ENCODE data around the gene PDPR.
"Not testable (repeated sequence)": the region's sequence is repeated elsewhere in the genome, so short reads cannot be mapped to it uniquely, and the experiment has no call there.

PDPR gene

DNA sequence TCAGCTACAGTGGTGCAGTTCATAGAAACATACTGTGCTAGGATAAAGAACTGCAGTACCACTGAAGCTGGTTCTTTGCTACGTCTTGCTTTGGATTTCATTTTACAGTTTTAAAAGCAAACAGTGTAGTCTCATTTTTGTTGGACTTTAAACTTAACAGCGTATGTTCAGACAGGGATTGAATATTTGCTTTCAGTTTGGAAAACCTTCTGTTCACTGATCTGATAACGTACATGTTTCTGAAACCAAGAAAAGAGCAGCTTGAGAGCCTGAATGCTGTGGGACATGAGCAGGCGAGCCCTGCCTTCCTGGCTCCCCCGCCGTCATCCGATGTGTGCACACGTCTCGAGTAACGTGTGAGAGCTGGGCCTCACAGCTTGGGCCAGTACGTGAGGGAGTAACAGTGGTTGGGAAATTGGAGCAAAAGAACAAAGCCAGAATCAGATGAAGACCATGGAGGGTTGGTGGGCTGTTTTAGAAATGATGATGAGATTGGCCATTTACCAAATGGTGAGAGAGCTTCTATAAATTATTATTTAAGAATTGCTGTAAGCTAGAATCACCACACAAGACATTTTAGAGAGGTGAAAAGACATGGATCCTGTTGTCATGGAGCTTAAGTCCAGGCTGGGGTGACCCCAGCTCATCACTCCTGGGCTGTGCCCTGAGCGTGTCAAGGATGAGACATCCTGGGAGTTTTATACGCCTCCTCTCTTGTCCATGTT, 38.6 kb downstream of the PDPR start:
- Histone ChIP-seq H3K4me1 (ENCODE audit: control insufficient read depth, insufficient read depth, low read length, poor library complexity, severe bottlenecking) (peaks cover 8% of the 10 kb centered on the region), H3K36me3 (ENCODE audit: control insufficient read depth, insufficient read depth, low read length) (peaks cover 98% of the 10 kb centered on the region), H3K27ac (ENCODE audit: low read depth, low read length, severe bottlenecking) (no peak overlapping the region)

DNA sequence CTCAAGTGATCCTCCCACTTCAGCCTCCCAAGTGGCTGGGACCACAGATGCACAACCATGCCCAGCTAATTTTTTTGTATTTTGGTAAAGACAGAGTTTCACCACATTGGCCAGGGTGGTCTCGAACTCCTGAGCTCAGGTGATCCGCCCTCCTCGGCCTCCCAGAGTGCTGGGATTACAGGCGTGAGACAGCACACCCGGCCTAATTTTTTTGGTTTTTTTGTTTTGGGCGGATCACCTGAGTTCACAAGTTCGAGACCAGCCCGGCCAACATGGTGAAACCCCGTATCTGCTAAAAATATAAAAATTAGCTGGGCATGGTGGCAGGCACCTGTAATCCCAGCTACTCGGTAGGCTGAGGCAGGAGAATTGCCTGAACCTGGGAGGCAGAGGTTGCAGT, 40.6 kb downstream of the PDPR start:
- H3K4me1 ChIP-seq (ENCODE audit: control insufficient read depth, insufficient read depth, low read length, poor library complexity, severe bottlenecking), result not testable (repeated sequence)
- peaks cover 97% of the 10 kb centered on the region for H3K36me3 ChIP-seq (ENCODE audit: control insufficient read depth, insufficient read depth, low read length)
- 93 to 95% methylated on average over 10 of the region's 10 CpGs for WGBS, 2 experiments (ENCODE audit: insufficient coverage in 2 of 2)

More for the DNA sequence above, 38.6 kb downstream of the PDPR start:
- H3K4me3 ChIP-seq (ENCODE audit: extremely low read depth, insufficient read depth, low read length, poor library complexity, severe bottlenecking), result no peak overlapping the region
- WGBS, 2 experiments (ENCODE audit: insufficient coverage in 2 of 2), result 95 to 99% methylated on average over 13 of the region's 13 CpGs
- H3K9me3 ChIP-seq (ENCODE audit: control insufficient read depth, low read length), result no peaks in the 10 kb centered on the region

DNA sequence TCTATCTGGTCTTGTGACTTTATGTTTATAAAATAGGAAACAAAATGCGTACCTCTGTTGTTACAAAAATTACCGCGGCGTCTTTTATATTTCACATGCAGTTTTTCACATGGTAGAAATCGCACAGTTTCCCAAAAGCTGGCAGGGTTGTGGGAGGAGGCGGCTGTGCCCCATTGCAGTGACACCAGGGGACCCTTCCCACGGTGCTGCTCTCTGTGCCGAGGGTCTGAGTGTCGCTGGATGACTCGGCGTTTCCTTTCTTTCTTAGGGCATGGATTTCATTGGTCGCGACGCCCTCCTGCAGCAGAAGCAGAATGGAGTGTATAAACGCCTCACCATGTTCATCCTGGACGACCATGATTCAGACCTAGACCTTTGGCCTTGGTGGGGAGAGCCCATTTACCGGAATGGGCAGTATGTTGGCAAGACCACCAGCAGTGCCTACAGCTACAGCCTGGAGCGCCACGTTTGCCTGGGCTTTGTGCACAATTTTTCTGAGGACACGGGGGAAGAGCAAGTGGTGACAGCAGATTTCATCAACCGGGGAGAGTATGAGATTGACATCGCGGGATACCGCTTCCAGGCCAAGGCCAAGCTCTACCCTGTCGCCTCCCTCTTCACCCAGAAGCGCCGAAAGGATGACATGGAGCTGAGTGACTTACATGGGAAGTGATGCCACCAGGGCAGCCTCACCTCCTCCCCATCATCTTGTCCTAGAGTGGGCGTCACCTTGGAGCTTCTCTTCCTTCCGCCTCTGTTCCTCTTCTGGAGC, 42.3 kb downstream of the PDPR start:
- Histone ChIP-seq H3K4me1 (ENCODE audit: control insufficient read depth, insufficient read depth, low read length, poor library complexity, severe bottlenecking) (peaks cover 8% of the 10 kb centered on the region), H3K36me3 (ENCODE audit: control insufficient read depth, insufficient read depth, low read length) (peaks cover 97% of the 10 kb centered on the region), H3K27ac (ENCODE audit: low read depth, low read length, severe bottlenecking) (peak overlapping the region; percentile 19), H3K4me3 (ENCODE audit: extremely low read depth, insufficient read depth, low read length, poor library complexity, severe bottlenecking) (no peak overlapping the region), H3K9me3 (ENCODE audit: control insufficient read depth, low read length) (no peaks in the 10 kb centered on the region)
- 93 to 94% methylated on average over 29 of the region's 29 CpGs for WGBS, 2 experiments (ENCODE audit: insufficient coverage in 2 of 2)

More for the DNA sequence above, 40.6 kb downstream of the PDPR start:
- not testable (repeated sequence) for H3K9me3 ChIP-seq (ENCODE audit: control insufficient read depth, low read length); H3K27ac ChIP-seq (ENCODE audit: low read depth, low read length, severe bottlenecking); H3K4me3 ChIP-seq (ENCODE audit: extremely low read depth, insufficient read depth, low read length, poor library complexity, severe bottlenecking)

DNA sequence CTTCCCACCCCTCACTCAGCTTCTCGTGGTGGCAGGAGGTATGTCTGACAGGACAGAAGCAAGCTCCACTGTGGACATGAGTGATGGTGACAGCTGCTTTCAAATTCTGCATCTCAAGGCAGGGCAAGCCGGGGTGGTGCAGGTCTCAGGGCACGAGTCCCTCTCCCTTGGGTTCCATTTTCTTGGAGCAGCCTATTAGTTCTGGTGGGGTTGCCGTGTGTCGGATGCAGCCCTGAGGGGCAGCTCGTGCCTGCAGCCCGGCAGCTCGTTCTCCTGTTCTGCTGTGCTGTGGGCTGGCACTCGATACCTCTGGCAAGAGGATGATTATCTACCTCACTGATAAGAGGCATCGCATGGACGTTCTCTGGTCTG, 43.0 kb downstream of the PDPR start:
- H3K27ac ChIP-seq (ENCODE audit: low read depth, low read length, severe bottlenecking), result no peak overlapping the region
- H3K9me3 ChIP-seq (ENCODE audit: control insufficient read depth, low read length), result no peaks in the 10 kb centered on the region
- H3K4me3 ChIP-seq (ENCODE audit: extremely low read depth, insufficient read depth, low read length, poor library complexity, severe bottlenecking), result no peak overlapping the region
- WGBS, 2 experiments (ENCODE audit: insufficient coverage in 2 of 2), result 89 to 90% methylated on average over 11 of the region's 11 CpGs
- peaks cover 14% of the 10 kb centered on the region for H3K4me1 ChIP-seq (ENCODE audit: control insufficient read depth, insufficient read depth, low read length, poor library complexity, severe bottlenecking)
- peaks cover 95% of the 10 kb centered on the region for H3K36me3 ChIP-seq (ENCODE audit: control insufficient read depth, insufficient read depth, low read length)

DNA sequence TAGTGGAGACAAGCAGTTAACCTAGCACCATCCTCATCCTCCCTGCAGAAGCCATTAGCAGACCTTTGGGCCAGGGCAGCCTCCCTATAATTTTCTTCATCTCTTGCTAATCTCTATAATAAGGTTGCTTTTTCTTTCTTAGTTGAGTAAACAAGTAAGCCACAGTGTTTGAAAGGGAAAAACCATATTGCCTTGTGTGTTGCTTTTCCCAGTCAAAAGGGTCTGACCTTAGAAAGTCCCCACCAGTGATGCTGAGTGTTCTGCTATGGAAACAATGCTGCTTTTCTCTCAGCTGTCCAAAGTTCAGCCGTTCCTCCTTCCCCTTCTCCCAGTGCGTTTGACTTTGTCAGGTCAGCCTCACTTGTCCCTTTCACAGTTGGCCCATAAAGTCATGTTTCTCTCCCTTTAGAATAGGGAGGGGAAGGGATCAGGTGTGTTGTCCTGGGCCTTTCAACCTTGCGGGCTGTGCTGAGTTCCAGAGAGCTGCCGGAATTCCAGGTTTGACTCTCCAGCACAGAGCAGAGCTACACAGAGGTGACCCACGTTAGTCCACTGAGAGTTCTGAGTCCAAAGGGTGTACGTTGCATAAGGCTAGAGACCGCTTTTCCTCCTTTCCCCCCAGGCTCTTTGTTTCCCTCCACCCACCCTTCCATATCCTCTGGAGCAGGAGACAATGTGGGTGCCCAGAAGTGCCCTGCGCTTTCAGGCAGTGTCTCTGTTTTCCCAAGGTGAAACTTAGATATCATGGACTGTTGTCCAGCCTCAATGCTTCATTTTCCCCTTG, 43.5 kb downstream of the PDPR start:
- Histone ChIP-seq H3K27ac (ENCODE audit: low read depth, low read length, severe bottlenecking) (no peak overlapping the region), H3K4me3 (ENCODE audit: extremely low read depth, insufficient read depth, low read length, poor library complexity, severe bottlenecking) (no peak overlapping the region), H3K36me3 (ENCODE audit: control insufficient read depth, insufficient read depth, low read length) (peaks cover 91% of the 10 kb centered on the region), H3K4me1 (ENCODE audit: control insufficient read depth, insufficient read depth, low read length, poor library complexity, severe bottlenecking) (peaks cover 19% of the 10 kb centered on the region), H3K9me3 (ENCODE audit: control insufficient read depth, low read length) (no peaks in the 10 kb centered on the region)
- 96 to 97% methylated on average over 7 to 8 of the region's 8 CpGs for WGBS, 2 experiments (ENCODE audit: insufficient coverage in 2 of 2)

DNA sequence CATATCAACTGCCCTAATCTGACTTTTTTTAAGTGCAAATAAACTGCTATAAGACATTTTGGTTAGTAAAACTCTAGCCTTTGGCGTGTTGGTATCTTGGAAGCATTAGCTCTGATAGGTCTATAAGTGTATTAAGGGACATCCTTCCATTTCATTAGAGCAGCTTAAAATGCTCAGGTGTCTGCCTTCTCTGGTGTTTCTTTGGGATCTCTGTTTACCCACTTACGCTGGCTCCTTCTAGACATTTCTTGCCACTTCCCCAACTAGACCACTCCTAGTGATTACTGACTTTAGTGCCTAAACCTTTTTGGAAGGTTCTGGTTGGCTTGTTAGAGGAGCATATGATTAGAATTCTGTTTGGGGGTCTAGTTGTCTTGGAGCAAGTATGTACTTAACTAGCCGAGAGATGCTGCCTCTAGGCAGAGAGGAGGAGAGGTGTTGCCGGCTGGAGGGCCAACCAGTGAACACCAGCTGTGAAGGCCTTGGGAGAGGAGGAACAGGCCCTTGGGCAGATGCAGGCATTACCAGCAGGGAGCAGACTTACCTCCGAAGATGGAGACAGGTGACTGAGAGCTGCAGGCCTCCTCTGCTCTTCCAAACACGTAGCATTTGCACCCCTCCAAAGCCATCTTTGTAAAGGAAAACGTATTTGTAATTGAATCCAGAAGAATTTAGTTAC, 44.3 kb downstream of the PDPR start:
- Histone ChIP-seq H3K4me1 (ENCODE audit: control insufficient read depth, insufficient read depth, low read length, poor library complexity, severe bottlenecking) (peaks cover 21% of the 10 kb centered on the region), H3K4me3 (ENCODE audit: extremely low read depth, insufficient read depth, low read length, poor library complexity, severe bottlenecking) (no peak overlapping the region), H3K27ac (ENCODE audit: low read depth, low read length, severe bottlenecking) (no peak overlapping the region), H3K36me3 (ENCODE audit: control insufficient read depth, insufficient read depth, low read length) (peaks cover 87% of the 10 kb centered on the region), H3K9me3 (ENCODE audit: control insufficient read depth, low read length) (no peaks in the 10 kb centered on the region)
- WGBS, 2 experiments (ENCODE audit: insufficient coverage in 2 of 2), result 86 to 93% methylated on average over 7 of the region's 7 CpGs

DNA sequence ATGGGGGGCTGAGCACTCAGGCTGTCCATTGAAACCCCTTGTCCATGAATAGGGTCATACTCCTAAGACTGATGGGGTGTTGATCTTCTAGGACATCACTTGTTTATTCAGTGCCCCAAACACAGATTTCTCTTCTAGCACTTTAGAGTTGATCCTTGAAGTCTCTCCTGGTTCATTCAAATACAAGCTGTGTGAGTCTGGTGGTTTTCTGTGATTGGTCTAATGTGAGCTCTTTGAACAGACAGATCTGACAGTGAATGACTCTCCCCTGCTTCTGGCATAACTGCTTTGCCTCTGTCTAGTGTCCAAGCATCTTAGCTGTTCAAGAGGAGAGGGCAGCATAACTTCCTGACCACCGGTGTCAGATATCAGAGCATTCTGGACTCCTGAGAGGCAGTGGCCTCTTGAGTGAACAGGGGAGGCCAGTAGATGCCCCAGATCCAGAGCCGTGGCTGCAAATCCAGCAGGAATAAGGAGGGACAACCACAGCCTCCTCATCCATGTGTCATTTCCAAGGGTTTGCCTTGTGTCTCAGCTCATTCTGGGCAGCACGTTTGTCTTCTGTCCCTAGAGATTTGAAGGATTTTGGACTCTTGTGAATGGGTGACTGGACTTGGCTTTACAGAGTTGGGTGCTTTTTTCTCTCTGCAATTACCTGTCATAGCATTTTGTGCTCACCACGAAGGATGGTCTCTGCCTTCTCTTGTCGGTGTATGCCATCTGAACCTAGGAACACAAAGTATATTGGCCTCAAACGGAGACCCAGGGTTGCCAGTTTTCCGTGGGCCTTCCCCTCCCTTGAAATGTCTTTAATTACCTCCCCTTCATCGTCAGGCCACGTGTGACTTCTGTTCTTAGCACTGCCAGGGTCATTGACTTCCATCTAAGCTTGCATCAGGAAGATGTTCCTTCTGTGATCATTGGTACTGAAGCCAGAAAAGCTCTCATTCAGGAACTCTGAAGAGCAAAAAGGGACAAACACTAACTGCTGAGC, 45.5 kb downstream of the PDPR start:
- H3K4me1 ChIP-seq (ENCODE audit: control insufficient read depth, insufficient read depth, low read length, poor library complexity, severe bottlenecking), result peaks cover 21% of the 10 kb centered on the region
- no peak overlapping the region for H3K27ac ChIP-seq (ENCODE audit: low read depth, low read length, severe bottlenecking)
- H3K9me3 ChIP-seq (ENCODE audit: control insufficient read depth, low read length), result no peaks in the 10 kb centered on the region
- H3K4me3 ChIP-seq (ENCODE audit: extremely low read depth, insufficient read depth, low read length, poor library complexity, severe bottlenecking), result no peak overlapping the region
- WGBS, 2 experiments (ENCODE audit: insufficient coverage in 2 of 2), result 85% methylated on average over 9 of the region's 9 CpGs
- H3K36me3 ChIP-seq (ENCODE audit: control insufficient read depth, insufficient read depth, low read length), result peaks cover 75% of the 10 kb centered on the region

DNA sequence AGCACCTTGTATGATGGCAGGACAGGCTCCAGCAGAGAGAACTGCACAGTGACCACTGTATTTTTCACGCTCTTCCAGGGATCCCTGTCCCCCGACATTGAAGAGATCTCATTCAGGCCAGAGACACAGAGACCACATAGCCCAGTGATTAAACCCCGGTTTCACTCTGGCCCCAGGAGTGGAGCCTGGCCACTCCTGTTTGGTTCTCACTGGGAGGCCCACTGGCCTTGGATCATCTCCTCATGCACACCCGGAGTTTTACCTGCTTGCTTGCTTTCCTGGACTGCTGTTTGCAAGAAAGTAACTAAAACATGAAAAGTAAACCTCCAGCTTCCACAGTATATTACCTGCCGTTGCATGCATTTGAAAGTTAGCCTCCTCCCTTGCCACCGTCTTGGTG, 46.3 kb downstream of the PDPR start:
- Histone ChIP-seq H3K4me3 (ENCODE audit: extremely low read depth, insufficient read depth, low read length, poor library complexity, severe bottlenecking) (no peak overlapping the region), H3K36me3 (ENCODE audit: control insufficient read depth, insufficient read depth, low read length) (peaks cover 67% of the 10 kb centered on the region), H3K4me1 (ENCODE audit: control insufficient read depth, insufficient read depth, low read length, poor library complexity, severe bottlenecking) (peaks cover 21% of the 10 kb centered on the region), H3K27ac (ENCODE audit: low read depth, low read length, severe bottlenecking) (no peak overlapping the region), H3K9me3 (ENCODE audit: control insufficient read depth, low read length) (no peaks in the 10 kb centered on the region)
- WGBS, 2 experiments (ENCODE audit: insufficient coverage in 2 of 2), result 91% methylated on average over 6 of the region's 6 CpGs

DNA sequence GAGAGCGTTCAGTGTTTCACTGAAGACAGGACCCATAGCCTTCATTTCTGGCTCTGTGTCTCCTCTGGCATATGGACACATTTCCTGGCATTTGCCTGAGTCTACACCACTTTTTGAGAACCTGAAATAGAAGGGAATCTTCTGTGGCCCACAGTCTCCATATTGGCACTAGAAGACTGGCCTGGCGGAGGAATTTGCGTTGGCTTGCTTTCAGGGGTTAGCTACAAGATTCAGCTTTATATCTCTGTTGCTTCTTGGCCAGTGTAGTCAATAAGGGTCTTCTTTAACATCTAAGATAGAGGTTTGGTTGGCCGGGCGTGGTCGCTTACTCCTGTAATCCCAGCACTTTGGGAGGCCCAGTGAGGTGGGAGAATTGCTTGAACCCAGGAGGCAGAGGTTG, 46.7 kb downstream of the PDPR start:
- H3K9me3 ChIP-seq (ENCODE audit: control insufficient read depth, low read length), result no peaks in the 10 kb centered on the region
- H3K27ac ChIP-seq (ENCODE audit: low read depth, low read length, severe bottlenecking), result no peak overlapping the region
- peaks cover 20% of the 10 kb centered on the region for H3K4me1 ChIP-seq (ENCODE audit: control insufficient read depth, insufficient read depth, low read length, poor library complexity, severe bottlenecking)
- WGBS, 2 experiments (ENCODE audit: insufficient coverage in 2 of 2), result 97 to 98% methylated on average over 6 of the region's 6 CpGs
- H3K4me3 ChIP-seq (ENCODE audit: extremely low read depth, insufficient read depth, low read length, poor library complexity, severe bottlenecking), result no peak overlapping the region
- H3K36me3 ChIP-seq (ENCODE audit: control insufficient read depth, insufficient read depth, low read length), result peaks cover 63% of the 10 kb centered on the region

Data from mesodermal cell (in vitro differentiated cells).